ENCODE data around the gene NME4.

NME4 gene

DNA sequence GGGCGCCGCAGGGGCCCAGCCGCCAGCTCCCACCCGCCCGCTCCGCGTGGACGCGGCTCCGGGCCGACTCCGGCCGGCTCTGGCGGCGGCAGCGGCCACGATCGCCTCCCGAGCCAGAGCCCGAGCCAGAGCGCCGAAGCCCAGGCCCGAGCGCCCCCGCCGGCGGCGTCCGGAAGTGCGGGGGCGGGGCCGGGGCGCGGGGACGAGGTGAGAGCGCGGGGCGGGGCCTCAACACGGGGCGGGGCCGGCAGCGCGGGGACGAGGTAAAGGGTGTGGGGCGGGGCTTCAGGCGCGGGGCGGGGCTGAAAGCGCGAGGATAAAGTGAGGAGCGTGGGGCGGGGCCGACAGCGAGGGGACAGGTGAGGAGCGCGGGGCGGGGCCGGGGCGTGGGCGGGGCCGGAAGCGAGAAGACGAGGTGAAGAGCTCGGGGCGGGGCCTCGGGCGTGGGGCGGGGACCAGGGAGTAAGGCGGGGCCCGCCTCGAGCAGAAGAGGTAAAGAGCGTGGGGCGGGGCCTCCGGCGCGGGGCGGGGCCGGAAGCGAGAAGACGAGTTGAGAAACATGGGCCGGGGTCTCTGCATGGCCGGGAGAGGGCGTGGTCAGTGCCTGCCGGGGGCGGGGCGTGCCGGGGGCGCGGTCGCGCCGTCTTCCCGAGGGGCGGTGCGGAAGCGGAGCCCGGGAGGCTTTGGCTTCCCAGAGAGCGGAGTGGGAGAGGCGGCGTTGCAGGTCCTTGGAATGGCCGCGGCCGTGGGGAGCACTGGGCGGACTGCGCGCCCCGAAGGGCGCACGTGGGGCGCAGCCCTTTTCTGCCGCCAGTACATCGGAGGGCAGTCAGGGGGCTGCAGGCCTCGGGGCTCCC lies 44.2 kb upstream of the NME4 start, which contains the start of gene AXIN1:
AXIN1 (minus strand) TSS at position 177 of the 857 bp plus-strand sequence. CDS start 5,698 bp downstream, outside the sequence.
- DNase-seq (ENCODE audit: low read depth), result peak; percentile 76
- TF ChIP-seq CTCF (IDR thresholded peaks at IDR 0.05; ENCODE audit: low read depth, low read length, missing control alignments), result peak; percentile 35
- in situ Hi-C loops (cut with HindIII; ENCODE audit: low sequenced_read_pairs), result no loop called here
- peak within 1 kb of the TSS; percentile 65 for H3K4me3 ChIP-seq (ENCODE audit: low read depth, low read length)

DNA sequence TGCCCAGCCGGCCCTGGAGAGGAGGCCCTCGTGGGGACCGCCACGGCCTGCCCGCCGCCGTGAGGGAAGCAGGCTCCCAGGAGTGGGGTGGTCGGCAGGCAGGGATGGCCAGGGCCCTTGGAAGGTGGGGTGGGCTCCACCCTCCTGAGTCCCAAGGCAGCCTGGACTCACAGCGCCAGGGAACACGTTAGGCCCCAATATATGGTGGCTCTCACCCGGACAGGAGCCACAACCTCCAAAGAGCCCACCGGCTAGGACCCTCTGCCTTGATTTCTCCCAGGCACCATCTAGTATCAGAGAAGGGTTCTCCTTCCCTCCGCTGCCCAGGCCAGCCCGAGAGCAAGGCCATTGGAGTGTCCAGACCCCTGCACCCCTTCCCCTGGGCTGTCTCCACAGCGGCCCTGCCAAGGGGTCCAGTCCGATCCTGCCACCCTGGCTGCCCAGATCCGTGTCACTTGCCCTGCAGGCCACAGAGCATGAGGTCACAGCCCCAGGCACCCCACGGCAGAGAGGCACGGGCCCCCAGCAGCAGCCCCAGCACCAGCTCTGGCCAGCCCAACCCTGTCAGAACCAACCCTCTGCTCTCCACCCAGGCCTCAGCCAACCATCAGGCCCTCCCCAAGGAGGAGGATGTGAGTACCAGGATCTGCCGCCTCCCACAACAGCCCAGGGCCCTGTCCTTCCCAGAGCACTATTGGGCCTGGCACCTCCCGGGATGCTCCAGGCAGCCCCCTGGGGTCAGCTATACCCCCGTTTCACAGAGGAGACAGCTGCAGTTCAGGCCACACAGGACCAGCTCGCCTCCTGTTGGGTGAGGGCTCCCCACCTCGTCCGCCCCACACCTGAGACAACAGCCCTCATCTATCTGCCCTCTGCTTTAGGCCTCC lies 43.4 kb upstream of the NME4 start:
- DNase-seq (ENCODE audit: low read depth), result no peak
- H3K4me3 ChIP-seq (ENCODE audit: low read depth, low read length), result peak overlapping the region; percentile 65
- in situ Hi-C loops (cut with HindIII; ENCODE audit: low sequenced_read_pairs), result no loop called here
- TF ChIP-seq CTCF (IDR thresholded peaks at IDR 0.05; ENCODE audit: low read depth, low read length, missing control alignments), result no peak

GRCh38 chr16:354291-354881 lies 42.6 kb upstream of the NME4 start:
- H3K4me3 ChIP-seq (ENCODE audit: low read depth, low read length), result no peak overlapping the region
- in situ Hi-C loops (cut with HindIII; ENCODE audit: low sequenced_read_pairs), result no loop called here
- no peak for DNase-seq (ENCODE audit: low read depth)
- TF ChIP-seq CTCF (IDR thresholded peaks at IDR 0.05; ENCODE audit: low read depth, low read length, missing control alignments), result no peak

- H3K4me3 ChIP-seq (ENCODE audit: low read depth, low read length), result no peak overlapping the region
- DNase-seq (ENCODE audit: low read depth), result no peak
- TF ChIP-seq CTCF (IDR thresholded peaks at IDR 0.05; ENCODE audit: low read depth, low read length, missing control alignments), result no peak
- in situ Hi-C loops (cut with HindIII; ENCODE audit: low sequenced_read_pairs), result no loop called here
Measured at GRCh38 chr16:354971-355461, 42.0 kb upstream of the NME4 start.

GRCh38 chr16:356741-357140 lies 40.3 kb upstream of the NME4 start:
- DNase-seq (ENCODE audit: low read depth), result no peak
- no peak overlapping the region for H3K4me3 ChIP-seq (ENCODE audit: low read depth, low read length)
- in situ Hi-C loops (cut with HindIII; ENCODE audit: low sequenced_read_pairs), result no loop called here
- no peak for TF ChIP-seq CTCF (IDR thresholded peaks at IDR 0.05; ENCODE audit: low read depth, low read length, missing control alignments)

Measured in astrocyte of the cerebellum (primary cell).